ENCODE data around the gene EMSY.

The EMSY gene

GRCh38 chr11:76523786-76524436 lies 79.1 kb downstream of the EMSY start:
- no peak for DNase-seq

GRCh38 chr11:76524461-76524860 lies 79.6 kb downstream of the EMSY start:
- no peak for DNase-seq

GRCh38 chr11:76524919-76525318 lies 80.1 kb downstream of the EMSY start:
- peak; percentile 19 for DNase-seq

GRCh38 chr11:76526878-76527277 lies 82.1 kb downstream of the EMSY start:
- no peak for DNase-seq

- DNase-seq: no peak
These were observed 97.6 kb downstream of the EMSY start for GRCh38 chr11:76542436-76542835.

- no peak for DNase-seq
These were observed 98.3 kb downstream of the EMSY start for GRCh38 chr11:76543006-76543703.

GRCh38 chr11:76550781-76551180 lies 106.0 kb downstream of the EMSY start:
- DNase-seq: no peak

- DNase-seq: no peak
These were observed 106.6 kb downstream of the EMSY start for GRCh38 chr11:76551400-76551799.

- DNase-seq: no peak
These were observed 108.2 kb downstream of the EMSY start for GRCh38 chr11:76552987-76553386.

- no peak for DNase-seq
These were observed 109.0 kb downstream of the EMSY start for GRCh38 chr11:76553554-76554476.

GRCh38 chr11:76554767-76555166 lies 109.9 kb downstream of the EMSY start:
- no peak for DNase-seq

GRCh38 chr11:76557466-76557865 lies 112.6 kb downstream of the EMSY start:
- DNase-seq: no peak

GRCh38 chr11:76558473-76558872 lies 113.7 kb downstream of the EMSY start:
- DNase-seq: no peak

- DNase-seq: no peak
These were observed 114.1 kb downstream of the EMSY start for GRCh38 chr11:76558891-76559290.

- no peak for DNase-seq
These were observed 114.5 kb downstream of the EMSY start for GRCh38 chr11:76559346-76559745.

GRCh38 chr11:76560219-76560618 lies 115.4 kb downstream of the EMSY start:
- peak; percentile 48 for DNase-seq

- peak; percentile 21 for DNase-seq
These were observed 116.4 kb downstream of the EMSY start for GRCh38 chr11:76561245-76561644.

- no peak for DNase-seq
These were observed 117.7 kb downstream of the EMSY start for GRCh38 chr11:76562541-76562940.

- no peak for DNase-seq
These were observed 119.5 kb downstream of the EMSY start for GRCh38 chr11:76564364-76564763.

- no peak for DNase-seq
These were observed 122.0 kb downstream of the EMSY start for GRCh38 chr11:76566811-76567210.

- no peak for DNase-seq
These were observed 122.4 kb downstream of the EMSY start for GRCh38 chr11:76567261-76567660.

GRCh38 chr11:76568139-76568538 lies 123.3 kb downstream of the EMSY start:
- peak; percentile 14 for DNase-seq

- DNase-seq: no peak
These were observed 123.8 kb downstream of the EMSY start for GRCh38 chr11:76568621-76569020.
